Heart right ventricle (tissue), 16 donors: ENCODE data around the gene PXYLP1. TPM values are rescaled to one million over a fixed set of nuclear protein-coding genes. Genes with fewer than 3 reads are reported as not detected.

Source experiments
- ATAC-seq, 8 donors: fragments of 200-7000 bp; cut with Tn5 transposase; one replicate each; pipeline ENCODE4 v1.9.1; 2020; ENCODE audit warnings: mild to moderate bottlenecking in 8 of 8, moderate library complexity in 8 of 8, moderate number of reproducible peaks in 1 of 8
- DNase-seq, 2 donors: peaks; one replicate each; pipeline ENCODE4 v3.0.0-alpha.2; 2020
- H3K27ac ChIP-seq, 10 donors: fragments of 200-600 bp; sonication (generic) in 2 of 10; one replicate each; pipeline versions ENCODE4 v1.5.0 to v1.8.0; 2020 to 2022; ENCODE audit warnings: mild to moderate bottlenecking in 3 of 10
- H3K27me3 ChIP-seq, 7 donors: fragments of 200-600 bp; one replicate each; pipeline ENCODE4 v1.8.0; 2021 to 2022; ENCODE audit warnings: mild to moderate bottlenecking in 2 of 7
- H3K36me3 ChIP-seq, 9 donors: fragments of 200-600 bp; sonication (generic) in 1 of 9; one replicate each; pipeline versions ENCODE4 v1.5.0 to v1.8.0; 2020 to 2022; ENCODE audit warnings: mild to moderate bottlenecking in 2 of 9
- H3K4me1 ChIP-seq, 9 donors: fragments of 200-600 bp; sonication (generic) in 1 of 9; one replicate each; pipeline versions ENCODE4 v1.5.0 to v1.8.0; 2020 to 2022; ENCODE audit warnings: mild to moderate bottlenecking in 4 of 9
- H3K4me3 ChIP-seq, 10 donors: fragments of 200-600 bp; sonication (generic) in 2 of 10; one replicate each; pipeline versions ENCODE4 v1.5.0 to v1.8.0; 2020 to 2022; ENCODE audit warnings: mild to moderate bottlenecking in 7 of 10, moderate library complexity in 2 of 10
- H3K9me3 ChIP-seq, 11 donors: fragments of 200-600 bp in 10 of 11; sonication (generic) in 2 of 11; one replicate each; pipeline versions ENCODE4 v1.5.0 to v1.8.0; 2013 to 2022; ENCODE audit warnings: mild to moderate bottlenecking in 2 of 11, control low read depth in 1 of 11, moderate library complexity in 1 of 11
- WGBS, 2 donors: extraction: QIAGEN DNeasy Blood & Tissue Kit; methylation state at CpG; one replicate each; pipeline ENCODE4 v1.1.7; 2013; ENCODE audit warnings: inconsistent platforms in 1 of 2; 5-methylcytosine and 5-hydroxymethylcytosine counted together
- intact Hi-C, 10 donors: fragments of 100-400 bp; cut with DNase I; formaldehyde crosslinking; loops; one replicate each; pipeline versions ENCODE4 v1.11.1 to v1.14.2; 2022
- polyA plus RNA-seq, 2 donors: library from polyadenylated mRNA; stranded (reverse); fragments of 200-250 nt; gene quantifications; one replicate each; pipeline ENCODE4 v1.2.3, GENCODE V29; 2013
- total RNA-seq, 10 donors: library from RNA; stranded (reverse); fragmentation: NEBNext Ultra II Directional in 3 of 10; extraction: Animal tissue kit (Norgen Biotek cat#: 25700) in 3 of 10; gene quantifications; one replicate each; pipeline versions ENCODE4 v1.2.1 to v1.2.4, GENCODE V29; 2021 to 2023
- TF ChIP-seq, protein P1 (sequence below), 9 donors: fragments of 200-600 bp; sonication (generic) in 2 of 9; IDR thresholded peaks; one replicate each; pipeline versions ENCODE4 v1.5.0 to v1.8.0; 2021 to 2022; ENCODE audit warnings: antibody characterized with exemption in 9 of 9, mild to moderate bottlenecking in 5 of 9, moderate library complexity in 1 of 9
- donor health status: Arrhythmogenic right ventricular cardiomyopathy.
- donor health status: ischemic (EF 13 %, LVEDD 7.1; RV severe dilation, severe dysfunction).
- donor health status: healthy with polysubstance abuse.
- donor health status: DM: no; HTN: yes; CAD: no.
- donor health status: DM: no; HTN: no; CAD: no.
- donor health status: ischemic (EF 25% LVEDD 6.9; RV normal size, moderate dysfunction).
- donor health status: ischemic (EF 25% LVEDD 5.7; RV mildly dilated, moderate dysfunction).
- donor health status: healthy.
- donor health status: DM: yes; HTN: yes; CAD: no.
- donor health status: Ischemic cardiomyopathy.
- donor health status: ischemic (EF 35%, LVEDD 5.7; RV mildly dilated, moderate dysfunction).
- donor health status: nonischemic (EF 11% LVEDD 7.7; RV severe dilation, severe dysfunction).
- donor health status: DM: yes; HTN: yes; CAD: no.
- donor health status: PGD.
- donor health status: ischemic (EF 29% LVEDD 5.4; RV normal size, mild dysfunction).
- donor health status: nonischemic (EF 23%, LVEDD 6.1; RV moderate dilation, normal function).

Gene PXYLP1
- total and polyA plus RNA-seq, 12 donors = 8.7 to 33.5 (median 17.9) TPM

- H3K4me1 ChIP-seq = peaks cover 0 to 27% (median 4%) of the 10 kb centered on the region in 9 donors
- WGBS, 2 donors = 77 to 88% methylated on average over 8 of the region's 8 CpGs
- no peak overlapping the region for H3K27ac ChIP-seq
- H3K4me3 ChIP-seq = no peak overlapping the region
- no peak for DNase-seq
- H3K36me3 ChIP-seq = peaks cover 0 to 26% (median 4%) of the 10 kb centered on the region in 9 donors
- no peaks in the 10 kb centered on the region for H3K9me3 ChIP-seq
- intact Hi-C loops = no loop called here
- no peak for ATAC-seq
- TF ChIP-seq, protein P1, sequence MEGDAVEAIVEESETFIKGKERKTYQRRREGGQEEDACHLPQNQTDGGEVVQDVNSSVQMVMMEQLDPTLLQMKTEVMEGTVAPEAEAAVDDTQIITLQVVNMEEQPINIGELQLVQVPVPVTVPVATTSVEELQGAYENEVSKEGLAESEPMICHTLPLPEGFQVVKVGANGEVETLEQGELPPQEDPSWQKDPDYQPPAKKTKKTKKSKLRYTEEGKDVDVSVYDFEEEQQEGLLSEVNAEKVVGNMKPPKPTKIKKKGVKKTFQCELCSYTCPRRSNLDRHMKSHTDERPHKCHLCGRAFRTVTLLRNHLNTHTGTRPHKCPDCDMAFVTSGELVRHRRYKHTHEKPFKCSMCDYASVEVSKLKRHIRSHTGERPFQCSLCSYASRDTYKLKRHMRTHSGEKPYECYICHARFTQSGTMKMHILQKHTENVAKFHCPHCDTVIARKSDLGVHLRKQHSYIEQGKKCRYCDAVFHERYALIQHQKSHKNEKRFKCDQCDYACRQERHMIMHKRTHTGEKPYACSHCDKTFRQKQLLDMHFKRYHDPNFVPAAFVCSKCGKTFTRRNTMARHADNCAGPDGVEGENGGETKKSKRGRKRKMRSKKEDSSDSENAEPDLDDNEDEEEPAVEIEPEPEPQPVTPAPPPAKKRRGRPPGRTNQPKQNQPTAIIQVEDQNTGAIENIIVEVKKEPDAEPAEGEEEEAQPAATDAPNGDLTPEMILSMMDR (IDR thresholded peaks at IDR 0.05) = no peak
- H3K27me3 ChIP-seq = no peaks in the 10 kb centered on the region
Measured at GRCh38 chr3:141257961-141258360, 26.3 kb downstream of the PXYLP1 start.

GRCh38 chr3:141258973-141259372 is 27.3 kb downstream of the PXYLP1 start:
- TF ChIP-seq, protein P1 (IDR thresholded peaks at IDR 0.05) = no peak
- DNase-seq (no peak), ATAC-seq (no peak)
- H3K27ac ChIP-seq = no peak overlapping the region
- WGBS, 2 donors = 95 to 99% methylated on average over 2 of the region's 2 CpGs
- intact Hi-C loops = no loop called here
- no peaks in the 10 kb centered on the region for H3K9me3 ChIP-seq
- H3K4me3 ChIP-seq = no peak overlapping the region
- H3K36me3 ChIP-seq = peaks cover 0 to 29% (median 4%) of the 10 kb centered on the region in 9 donors
- peaks cover 0 to 27% (median 4%) of the 10 kb centered on the region in 9 donors for H3K4me1 ChIP-seq
- H3K27me3 ChIP-seq = no peaks in the 10 kb centered on the region

- Histone ChIP-seq H3K27me3 (no peaks in the 10 kb centered on the region), H3K9me3 (no peaks in the 10 kb centered on the region), H3K4me3 (no peak overlapping the region), H3K27ac (no peak overlapping the region), H3K4me1 (peaks cover 0 to 19% (median 4%) of the 10 kb centered on the region in 9 donors), H3K36me3 (peaks cover 0 to 37% (median 4%) of the 10 kb centered on the region in 9 donors)
- DNase-seq (no peak), ATAC-seq (no peak)
- TF ChIP-seq, protein P1 (IDR thresholded peaks at IDR 0.05) = no peak
- intact Hi-C loops = no loop called here
- WGBS, 2 donors = 79 to 84% methylated on average over 15 of the region's 15 CpGs
Measured at GRCh38 chr3:141259821-141260629, 28.4 kb downstream of the PXYLP1 start.

DNA sequence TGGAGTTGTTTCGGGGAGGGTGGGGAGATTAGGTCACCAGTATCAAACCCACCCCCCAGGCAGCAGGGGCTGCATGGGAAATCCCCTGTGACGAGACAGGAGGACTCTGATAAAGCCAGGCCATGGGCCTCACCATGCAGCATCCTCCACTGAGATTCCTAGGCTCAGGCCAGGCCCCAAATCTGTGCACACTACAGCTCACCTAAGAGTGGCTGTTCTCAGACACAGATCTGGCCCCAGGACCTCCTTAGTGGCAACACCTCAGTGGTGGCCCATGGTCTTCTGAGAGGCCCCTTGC is 29.0 kb downstream of the PXYLP1 start:
- intact Hi-C loops = no loop called here
- no peak for DNase-seq
- ATAC-seq = no peak

More for the DNA sequence above, 29.0 kb downstream of the PXYLP1 start:
- 91 to 93% methylated on average over 2 of the region's 2 CpGs for WGBS, 2 donors
- Histone ChIP-seq H3K9me3 (no peaks in the 10 kb centered on the region), H3K27ac (no peak overlapping the region), H3K4me3 (no peak overlapping the region), H3K36me3 (peaks cover 0 to 41% (median 4%) of the 10 kb centered on the region in 9 donors), H3K4me1 (peaks cover 0 to 13% (median 3%) of the 10 kb centered on the region in 9 donors), H3K27me3 (no peaks in the 10 kb centered on the region)
- TF ChIP-seq, protein P1 (IDR thresholded peaks at IDR 0.05) = no peak
